Spinal cord (tissue), 10 donors: ENCODE results near the gene RPAP3. TPM values are rescaled to one million over a fixed set of nuclear protein-coding genes. Genes with fewer than 3 reads are reported as not detected.
A peak's percentile ranks its signal among the peaks of the same experiment; 100 is the strongest.

ENCODE experiments used
- DNase-seq, 6 donors: peaks; one replicate each; pipeline versions ENCODE4 v3.0.0 to v3.0.0-alpha.2; 2013 to 2015; ENCODE audit warnings: low spot score in 6 of 6, low read depth in 4 of 6
- H3K27ac ChIP-seq: one replicate; pipeline ENCODE4 v1.5.1; 2013; ENCODE audit warnings: low read depth, low read length, control low read depth
- H3K27me3 ChIP-seq: one replicate; pipeline ENCODE4 v1.6.1; 2013; ENCODE audit warnings: low read length; ENCODE audit not compliant: control insufficient read depth, insufficient read depth
- H3K36me3 ChIP-seq: one replicate; pipeline ENCODE4 v1.6.1; 2013; ENCODE audit warnings: low read length; ENCODE audit not compliant: control insufficient read depth, insufficient read depth
- H3K4me1 ChIP-seq: one replicate; pipeline ENCODE4 v1.6.1; 2013; ENCODE audit warnings: low read length; ENCODE audit not compliant: control insufficient read depth, insufficient read depth
- H3K4me3 ChIP-seq: one replicate; pipeline ENCODE4 v1.5.1; 2013; ENCODE audit warnings: low read depth, low read length, control low read depth
- H3K9me3 ChIP-seq: one replicate; pipeline ENCODE4 v1.6.1; 2013; ENCODE audit warnings: low read length; ENCODE audit not compliant: control insufficient read depth, insufficient read depth
- WGBS: methylation state at CpG from one replicate; pipeline ENCODE4 v1.1.5; 2013; ENCODE audit warnings: missing lambda C conversion rate; ENCODE audit not compliant: insufficient coverage; 5-methylcytosine and 5-hydroxymethylcytosine counted together
- polyA plus RNA-seq, 2 donors: library from polyadenylated mRNA; unstranded; fragments of 120-200 nt; gene quantifications; one replicate each; pipeline ENCODE4 v1.2.1, GENCODE V29; 2013; ENCODE audit not compliant: insufficient read length in 2 of 2
- total RNA-seq, 2 donors: library from RNA; depleted of rRNA in 1 of 2; stranded (reverse); fragments of 120-200 nt in 1 of 2; fragments of >200 nt in 1 of 2; gene quantifications; one replicate each; pipeline versions ENCODE4 v1.2.3 to v1.2.4, GENCODE V29; 2013 to 2014
- donor health status: healthy.

Gene RPAP3
- total and polyA plus RNA-seq, 4 donors = 25.6 to 35.3 (median 26.1) TPM

DNA sequence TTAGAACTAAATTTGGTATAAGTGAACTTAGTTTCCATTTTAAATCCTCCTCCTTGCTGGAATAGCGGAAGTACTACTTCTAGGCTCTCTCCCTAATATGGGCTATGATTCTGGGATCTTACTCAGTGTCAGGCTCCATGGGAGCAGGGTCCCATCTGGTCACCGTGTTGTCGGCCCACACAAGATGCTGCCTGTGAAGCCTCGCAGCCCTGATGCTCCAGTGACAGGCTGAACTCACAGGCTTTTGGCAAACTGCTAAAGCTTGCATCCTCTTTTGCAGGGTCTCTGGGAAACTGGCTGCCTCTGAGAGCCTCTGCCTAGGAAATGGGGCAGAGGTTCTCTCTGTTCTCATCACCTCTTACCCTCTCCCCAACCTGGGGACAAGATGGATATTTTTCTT, 88.4 kb downstream of the RPAP3 start:
- WGBS = 66% methylated on average over 3 of the region's 4 CpGs
- peak in 1 of 6 donors; percentile 10 for DNase-seq
- no peaks in the 10 kb centered on the region for H3K36me3 ChIP-seq

GRCh38 chr12:47616440-47616839, 89.4 kb downstream of the RPAP3 start:
- Histone ChIP-seq H3K27ac (no peak overlapping the region), H3K4me3 (no peak overlapping the region), H3K36me3 (no peaks in the 10 kb centered on the region), H3K9me3 (peaks cover 11% of the 10 kb centered on the region), H3K4me1 (no peaks in the 10 kb centered on the region), H3K27me3 (no peaks in the 10 kb centered on the region)
- no peak for DNase-seq
- WGBS = 80% methylated on average over 1 of the region's 1 CpG

More for the DNA sequence above, 88.4 kb downstream of the RPAP3 start:
- Histone ChIP-seq H3K9me3 (peaks cover 10% of the 10 kb centered on the region), H3K4me1 (no peaks in the 10 kb centered on the region), H3K27me3 (no peaks in the 10 kb centered on the region), H3K4me3 (no peak overlapping the region), H3K27ac (no peak overlapping the region)

GRCh38 chr12:47615711-47616110, 90.1 kb downstream of the RPAP3 start:
- no peak for DNase-seq
- H3K4me1 ChIP-seq = no peaks in the 10 kb centered on the region
- H3K4me3 ChIP-seq = no peak overlapping the region
- H3K27ac ChIP-seq = no peak overlapping the region
- H3K27me3 ChIP-seq = no peaks in the 10 kb centered on the region
- no peaks in the 10 kb centered on the region for H3K36me3 ChIP-seq
- H3K9me3 ChIP-seq = peaks cover 11% of the 10 kb centered on the region

DNA sequence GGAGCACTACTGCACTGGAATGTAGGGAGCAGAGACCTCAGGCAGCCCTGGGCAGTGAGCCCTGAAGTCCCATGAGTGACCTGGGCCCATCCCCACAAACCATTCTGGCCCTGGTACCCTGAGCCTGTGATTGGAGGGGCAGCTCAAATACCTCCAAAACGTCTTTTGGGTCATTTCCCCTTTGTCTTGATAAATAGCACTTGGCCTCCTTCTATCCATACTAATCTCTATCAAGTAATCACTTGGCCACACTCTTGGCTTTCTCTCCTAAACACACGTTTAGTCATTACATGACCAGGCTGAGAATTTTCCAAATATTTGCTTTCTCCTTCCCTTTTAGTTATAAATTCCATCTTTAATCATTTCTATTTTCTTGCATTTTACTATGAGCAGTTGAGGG, 91.3 kb downstream of the RPAP3 start:
- WGBS = 56% methylated on average over 2 of the region's 2 CpGs
- no peak overlapping the region for H3K27ac ChIP-seq
- peaks cover 11% of the 10 kb centered on the region for H3K9me3 ChIP-seq
- no peaks in the 10 kb centered on the region for H3K27me3 ChIP-seq
- DNase-seq = no peak
- no peaks in the 10 kb centered on the region for H3K36me3 ChIP-seq
- H3K4me1 ChIP-seq = no peaks in the 10 kb centered on the region
- H3K4me3 ChIP-seq = no peak overlapping the region

DNA sequence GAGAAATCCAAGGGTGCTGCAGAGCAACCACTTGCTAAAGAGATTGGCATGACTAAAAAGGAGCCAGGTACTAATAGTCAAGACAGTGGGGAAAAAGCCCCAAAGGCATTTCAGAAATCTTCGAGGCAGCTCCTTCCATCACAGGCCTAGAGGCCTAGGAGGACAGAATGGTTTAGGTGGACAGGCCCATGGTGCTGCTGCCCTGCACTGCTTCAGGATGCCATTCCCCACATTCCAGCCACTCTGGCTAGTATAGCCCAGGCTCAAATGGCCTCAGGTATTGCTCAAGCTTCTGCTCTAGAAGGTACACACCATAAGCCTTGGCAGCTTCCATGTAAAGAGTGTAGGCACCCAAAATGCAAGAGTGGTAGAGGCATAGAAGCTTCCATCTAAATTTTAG, 92.9 kb downstream of the RPAP3 start:
- DNase-seq = no peak
- no peaks in the 10 kb centered on the region for H3K36me3 ChIP-seq
- no peak overlapping the region for H3K4me3 ChIP-seq
- H3K9me3 ChIP-seq = peaks cover 11% of the 10 kb centered on the region
- WGBS = 100% methylated on average over 1 of the region's 1 CpG
- no peak overlapping the region for H3K27ac ChIP-seq
- H3K27me3 ChIP-seq = no peaks in the 10 kb centered on the region
- H3K4me1 ChIP-seq = no peaks in the 10 kb centered on the region

GRCh38 chr12:47611906-47612305, 93.9 kb downstream of the RPAP3 start:
- DNase-seq = no peak
- Histone ChIP-seq H3K9me3 (peaks cover 11% of the 10 kb centered on the region), H3K27me3 (no peaks in the 10 kb centered on the region), H3K27ac (no peak overlapping the region), H3K4me1 (no peaks in the 10 kb centered on the region), H3K36me3 (no peaks in the 10 kb centered on the region), H3K4me3 (no peak overlapping the region)

Other genes starting within 250 kb of the RPAP3 start
- gene ENDOU, start 19.5 kb upstream of the RPAP3 start, total RNA-seq = under 1 TPM; 0.40 to 0.50 TPM
- under 1 TPM; 0.32 to 0.33 TPM for gene ENDOU, start 19.5 kb upstream of the RPAP3 start, polyA plus RNA-seq
- gene RAPGEF3, start 52.9 kb upstream of the RPAP3 start, total RNA-seq = 10 to 100 TPM; 15.0 to 20.6 TPM
- gene RAPGEF3, start 52.9 kb upstream of the RPAP3 start, polyA plus RNA-seq = 10 to 100 TPM; 21.8 to 39.1 TPM
- gene SLC48A1, start 67.2 kb upstream of the RPAP3 start, total RNA-seq = 10 to 100 TPM; 19.3 to 32.3 TPM
- gene SLC48A1, start 67.2 kb upstream of the RPAP3 start, polyA plus RNA-seq = 10 to 100 TPM; 35.8 to 45.1 TPM
- 10 to 100 TPM; 13.5 to 24.4 TPM for gene HDAC7, start 113.9 kb upstream of the RPAP3 start, total RNA-seq
- gene HDAC7, start 113.9 kb upstream of the RPAP3 start, polyA plus RNA-seq = 10 to 100 TPM; 39.6 to 64.2 TPM
- gene VDR, start 199.0 kb upstream of the RPAP3 start, total RNA-seq = under 1 TPM; 0.17 to 0.50 TPM
- gene VDR, start 199.0 kb upstream of the RPAP3 start, polyA plus RNA-seq = under 1 TPM; 0.38 to 0.40 TPM